Skeletal muscle satellite cell (primary cell): ENCODE data around the gene EAF2.

ENCODE experiments used
- H3K27me3 ChIP-seq: 2 replicates; pipeline ENCODE4 v1.7.0; 2013; ENCODE audit warnings: low read length; ENCODE audit not compliant: control insufficient read depth, insufficient read depth
- H3K36me3 ChIP-seq: 2 replicates; pipeline ENCODE4 v1.7.0; 2013; ENCODE audit warnings: mild to moderate bottlenecking, control low read depth, low read length; ENCODE audit not compliant: insufficient read depth
- H3K4me1 ChIP-seq: 2 replicates; pipeline ENCODE4 v1.7.0; 2013; ENCODE audit warnings: low read length; ENCODE audit not compliant: control insufficient read depth, insufficient read depth
- H3K4me2 ChIP-seq: 2 replicates; pipeline ENCODE4 v1.7.0; 2013; ENCODE audit warnings: mild to moderate bottlenecking, low read length
- H3K4me3 ChIP-seq: 2 replicates; pipeline ENCODE4 v1.7.0; 2013; ENCODE audit warnings: low read length
- H3K9ac ChIP-seq: 2 replicates; pipeline ENCODE4 v1.7.0; 2013; ENCODE audit warnings: mild to moderate bottlenecking, low read depth, low read length, moderate library complexity
- H3K9me3 ChIP-seq: replicated peaks from 2 replicates; pipeline ENCODE4 v1.7.0; 2013; ENCODE audit warnings: mild to moderate bottlenecking, control low read depth, low read length

The EAF2 gene

GRCh38 chr3:121863801-121864200, 28.8 kb downstream of the EAF2 start:
- Histone ChIP-seq H3K4me1 (no peaks in the 10 kb centered on the region), H3K9me3 (no peaks in the 10 kb centered on the region), H3K4me3 (no peak overlapping the region), H3K4me2 (no peak overlapping the region), H3K9ac (no peak overlapping the region), H3K36me3 (no peaks in the 10 kb centered on the region), H3K27me3 (no peaks in the 10 kb centered on the region)

- no peak overlapping the region for H3K9ac ChIP-seq
- no peaks in the 10 kb centered on the region for H3K9me3 ChIP-seq
- no peak overlapping the region for H3K4me3 ChIP-seq
- no peaks in the 10 kb centered on the region for H3K4me1 ChIP-seq
- H3K36me3 ChIP-seq: no peaks in the 10 kb centered on the region
- H3K27me3 ChIP-seq: no peaks in the 10 kb centered on the region
- no peak overlapping the region for H3K4me2 ChIP-seq
Observed at GRCh38 chr3:121869736-121870135, 34.7 kb downstream of the EAF2 start.

GRCh38 chr3:121870717-121871116, 35.7 kb downstream of the EAF2 start:
- Histone ChIP-seq H3K4me3 (no peak overlapping the region), H3K9me3 (no peaks in the 10 kb centered on the region), H3K4me2 (no peak overlapping the region), H3K27me3 (no peaks in the 10 kb centered on the region), H3K9ac (no peak overlapping the region), H3K4me1 (no peaks in the 10 kb centered on the region), H3K36me3 (no peaks in the 10 kb centered on the region)

- Histone ChIP-seq H3K9ac (no peak overlapping the region), H3K36me3 (no peaks in the 10 kb centered on the region), H3K27me3 (no peaks in the 10 kb centered on the region), H3K9me3 (no peaks in the 10 kb centered on the region), H3K4me1 (no peaks in the 10 kb centered on the region), H3K4me2 (no peak overlapping the region), H3K4me3 (no peak overlapping the region)
Observed at GRCh38 chr3:121871430-121871829, 36.4 kb downstream of the EAF2 start.

DNA sequence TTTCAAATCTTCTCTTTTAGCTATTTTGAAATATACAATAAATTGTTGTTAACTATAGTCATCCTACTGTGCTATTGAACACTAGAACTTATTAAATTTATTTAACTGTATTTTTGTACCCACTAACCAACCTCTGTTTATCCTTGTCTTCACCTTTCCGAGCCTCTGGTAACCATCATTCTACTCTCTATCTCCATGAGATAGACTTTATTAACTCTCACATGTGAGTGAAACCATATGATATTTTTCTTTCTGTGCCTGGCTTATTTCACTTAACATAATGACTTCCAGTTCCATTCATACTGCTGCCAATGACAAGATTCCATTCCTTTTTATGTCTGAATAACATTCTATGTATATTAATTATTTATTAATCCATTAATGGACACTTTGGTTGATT, 43.4 kb downstream of the EAF2 start:
- Histone ChIP-seq H3K9ac (no peak overlapping the region), H3K27me3 (no peaks in the 10 kb centered on the region), H3K9me3 (no peaks in the 10 kb centered on the region), H3K36me3 (no peaks in the 10 kb centered on the region), H3K4me2 (no peak overlapping the region), H3K4me1 (no peaks in the 10 kb centered on the region), H3K4me3 (no peak overlapping the region)

DNA sequence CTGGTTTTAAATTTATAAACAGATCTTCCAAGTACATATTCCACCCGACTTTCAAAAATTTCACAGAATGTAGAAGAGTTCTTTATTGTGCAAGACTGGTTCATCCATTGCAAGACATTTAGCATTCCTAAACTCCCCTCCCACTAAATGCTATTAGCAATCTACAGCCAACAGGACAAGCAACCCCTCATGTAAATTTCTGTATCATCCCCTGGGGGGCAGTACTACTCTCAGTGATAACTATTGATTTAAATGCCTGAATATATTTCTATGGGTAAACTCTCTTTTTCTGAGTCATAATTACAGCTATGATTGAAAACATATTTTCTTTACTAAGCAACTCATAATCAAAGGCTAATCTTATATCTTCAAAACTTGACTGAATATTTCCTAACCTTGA, 48.5 kb downstream of the EAF2 start:
- Histone ChIP-seq H3K9me3 (no peaks in the 10 kb centered on the region), H3K4me2 (no peak overlapping the region), H3K9ac (no peak overlapping the region), H3K4me1 (no peaks in the 10 kb centered on the region), H3K36me3 (no peaks in the 10 kb centered on the region), H3K27me3 (no peaks in the 10 kb centered on the region), H3K4me3 (no peak overlapping the region)

- H3K4me2 ChIP-seq: no peak overlapping the region
- no peaks in the 10 kb centered on the region for H3K36me3 ChIP-seq
- H3K4me1 ChIP-seq: no peaks in the 10 kb centered on the region
- H3K9ac ChIP-seq: no peak overlapping the region
- no peaks in the 10 kb centered on the region for H3K9me3 ChIP-seq
- H3K27me3 ChIP-seq: no peaks in the 10 kb centered on the region
- H3K4me3 ChIP-seq: no peak overlapping the region
Observed at GRCh38 chr3:121885386-121885785, 50.4 kb downstream of the EAF2 start.

- no peaks in the 10 kb centered on the region for H3K27me3 ChIP-seq
- H3K4me1 ChIP-seq: no peaks in the 10 kb centered on the region
- H3K9me3 ChIP-seq: no peaks in the 10 kb centered on the region
- no peak within 1 kb of the TSS for H3K9ac ChIP-seq
- no peaks in the 10 kb centered on the region for H3K36me3 ChIP-seq
- no peak within 1 kb of the TSS for H3K4me3 ChIP-seq
- no peak within 1 kb of the TSS for H3K4me2 ChIP-seq
Observed at GRCh38 chr3:121894301-121894990, 59.4 kb downstream of the EAF2 start, which contains the start of gene SLC15A2. Gene SLC15A2, plus strand, starts transcription at chr3:121894401. Its CDS starts 76 bp downstream, at chr3:121894477.

GRCh38 chr3:121895121-121895520, 60.1 kb downstream of the EAF2 start:
- H3K4me3 ChIP-seq: no peak overlapping the region
- no peaks in the 10 kb centered on the region for H3K4me1 ChIP-seq
- no peak overlapping the region for H3K9ac ChIP-seq
- no peaks in the 10 kb centered on the region for H3K9me3 ChIP-seq
- H3K36me3 ChIP-seq: no peaks in the 10 kb centered on the region
- H3K27me3 ChIP-seq: no peaks in the 10 kb centered on the region
- no peak overlapping the region for H3K4me2 ChIP-seq

DNA sequence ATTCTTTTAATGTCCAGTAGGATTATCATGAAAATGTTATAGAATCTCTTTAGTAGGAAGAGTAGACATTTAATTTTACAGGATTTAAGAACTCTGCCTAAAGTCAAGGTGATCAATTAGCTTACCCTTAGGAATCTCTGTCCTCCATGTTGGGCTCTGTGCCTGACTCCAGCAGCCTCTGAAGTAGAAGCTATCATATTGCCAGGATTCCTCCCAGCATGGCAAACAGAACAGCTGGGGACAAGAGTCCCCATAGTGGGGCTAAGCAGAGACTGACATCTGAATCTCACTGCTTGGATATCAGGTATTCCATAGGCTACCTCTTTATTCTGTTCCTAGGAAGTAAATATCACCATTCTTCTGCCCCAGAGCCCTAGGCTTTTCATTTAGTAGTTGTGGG, 60.7 kb downstream of the EAF2 start:
- no peak overlapping the region for H3K4me3 ChIP-seq
- no peaks in the 10 kb centered on the region for H3K27me3 ChIP-seq
- no peaks in the 10 kb centered on the region for H3K4me1 ChIP-seq
- no peak overlapping the region for H3K4me2 ChIP-seq
- no peaks in the 10 kb centered on the region for H3K36me3 ChIP-seq
- no peak overlapping the region for H3K9ac ChIP-seq
- no peaks in the 10 kb centered on the region for H3K9me3 ChIP-seq

- Histone ChIP-seq H3K4me1 (no peaks in the 10 kb centered on the region), H3K4me3 (no peak overlapping the region), H3K36me3 (no peaks in the 10 kb centered on the region), H3K4me2 (no peak overlapping the region), H3K27me3 (no peaks in the 10 kb centered on the region), H3K9ac (no peak overlapping the region), H3K9me3 (no peaks in the 10 kb centered on the region)
Observed at GRCh38 chr3:121896823-121897222, 61.8 kb downstream of the EAF2 start.

GRCh38 chr3:121897296-121897695, 62.3 kb downstream of the EAF2 start:
- no peak overlapping the region for H3K4me2 ChIP-seq
- H3K4me1 ChIP-seq: no peaks in the 10 kb centered on the region
- no peak overlapping the region for H3K4me3 ChIP-seq
- no peaks in the 10 kb centered on the region for H3K27me3 ChIP-seq
- no peaks in the 10 kb centered on the region for H3K9me3 ChIP-seq
- no peaks in the 10 kb centered on the region for H3K36me3 ChIP-seq
- H3K9ac ChIP-seq: no peak overlapping the region
